ENCODE data around the gene SLMAP. TPM values are rescaled to one million over a fixed set of nuclear protein-coding genes. Genes with fewer than 3 reads are reported as not detected.

The SLMAP gene
- polyA plus RNA-seq, 1 experiment = 40.2 TPM

- POLR2A ChIA-PET = no interaction called here
- CTCF ChIA-PET = no interaction called here
- no peak for DNase-seq (ENCODE audit: low read depth, low spot score)
- Histone ChIP-seq H3K27ac (ENCODE audit: low read depth, low read length) (no peak overlapping the region), H3K9me3 (ENCODE audit: control insufficient read depth, insufficient read depth, low read length) (no peaks in the 10 kb centered on the region), H3K27me3 (ENCODE audit: control insufficient read depth, insufficient read depth, low read length) (no peaks in the 10 kb centered on the region), H3K4me3 (ENCODE audit: low read depth, low read length) (no peak overlapping the region)
- TF ChIP-seq CTCF (IDR thresholded peaks at IDR 0.05; ENCODE audit: low read depth, low read length) = no peak
Measured at GRCh38 chr3:57893668-57894067, 137.6 kb downstream of the SLMAP start.

- no peak for TF ChIP-seq CTCF (IDR thresholded peaks at IDR 0.05; ENCODE audit: low read depth, low read length)
- CTCF ChIA-PET = interaction anchor here (1.0 kb wide), 1 partner anchor 410 kb away, joined by 3 read pairs; the partner anchor contains the start of genes HTD2 and RPP14
Measured at GRCh38 chr3:57896031-57896430, 139.9 kb downstream of the SLMAP start.

GRCh38 chr3:57896691-57897090 is 140.6 kb downstream of the SLMAP start:
- no peaks in the 10 kb centered on the region for H3K9me3 ChIP-seq (ENCODE audit: control insufficient read depth, insufficient read depth, low read length)
- ChIA-PET CTCF (interaction anchor here (1.0 kb wide), 1 partner anchor 410 kb away, joined by 3 read pairs; the partner anchor contains the start of genes HTD2 and RPP14), POLR2A (interaction anchor here (0.7 kb wide), 1 partner anchor 326 kb away, joined by 6 read pairs; no protein-coding TSS in a partner anchor)
- DNase-seq (ENCODE audit: low read depth, low spot score) = no peak
- TF ChIP-seq CTCF (IDR thresholded peaks at IDR 0.05; ENCODE audit: low read depth, low read length) = no peak
- no peak overlapping the region for H3K4me3 ChIP-seq (ENCODE audit: low read depth, low read length)
- H3K27ac ChIP-seq (ENCODE audit: low read depth, low read length) = no peak overlapping the region
- H3K27me3 ChIP-seq (ENCODE audit: control insufficient read depth, insufficient read depth, low read length) = no peaks in the 10 kb centered on the region

More at GRCh38 chr3:57896031-57896430, 139.9 kb downstream of the SLMAP start:
- H3K27ac ChIP-seq (ENCODE audit: low read depth, low read length) = no peak overlapping the region
- no peak overlapping the region for H3K4me3 ChIP-seq (ENCODE audit: low read depth, low read length)
- POLR2A ChIA-PET = interaction anchor here (0.7 kb wide), 1 partner anchor 19 kb away, joined by 3 read pairs; no protein-coding TSS in a partner anchor
- H3K9me3 ChIP-seq (ENCODE audit: control insufficient read depth, insufficient read depth, low read length) = no peaks in the 10 kb centered on the region
- H3K27me3 ChIP-seq (ENCODE audit: control insufficient read depth, insufficient read depth, low read length) = no peaks in the 10 kb centered on the region
- DNase-seq (ENCODE audit: low read depth, low spot score) = no peak

GRCh38 chr3:57900786-57901185 is 144.7 kb downstream of the SLMAP start:
- H3K9me3 ChIP-seq (ENCODE audit: control insufficient read depth, insufficient read depth, low read length) = no peaks in the 10 kb centered on the region
- no peaks in the 10 kb centered on the region for H3K27me3 ChIP-seq (ENCODE audit: control insufficient read depth, insufficient read depth, low read length)
- no peak for TF ChIP-seq CTCF (IDR thresholded peaks at IDR 0.05; ENCODE audit: low read depth, low read length)
- POLR2A ChIA-PET = no interaction called here
- no peak overlapping the region for H3K27ac ChIP-seq (ENCODE audit: low read depth, low read length)
- no peak for DNase-seq (ENCODE audit: low read depth, low spot score)
- H3K4me3 ChIP-seq (ENCODE audit: low read depth, low read length) = no peak overlapping the region
- CTCF ChIA-PET = no interaction called here

GRCh38 chr3:57903124-57903890 is 147.2 kb downstream of the SLMAP start:
- Histone ChIP-seq H3K4me3 (ENCODE audit: low read depth, low read length) (no peak overlapping the region), H3K9me3 (ENCODE audit: control insufficient read depth, insufficient read depth, low read length) (no peaks in the 10 kb centered on the region), H3K27me3 (ENCODE audit: control insufficient read depth, insufficient read depth, low read length) (no peaks in the 10 kb centered on the region), H3K27ac (ENCODE audit: low read depth, low read length) (no peak overlapping the region)
- no peak for DNase-seq (ENCODE audit: low read depth, low spot score)
- ChIA-PET POLR2A (no interaction called here), CTCF (interaction anchor here (0.7 to 1.4 kb wide), 3 partner anchors 22 to 274 kb away, joined by 3 read pairs; no protein-coding TSS in a partner anchor)
- no peak for TF ChIP-seq CTCF (IDR thresholded peaks at IDR 0.05; ENCODE audit: low read depth, low read length)
